ENCODE data around the gene PDLIM7.

DNA sequence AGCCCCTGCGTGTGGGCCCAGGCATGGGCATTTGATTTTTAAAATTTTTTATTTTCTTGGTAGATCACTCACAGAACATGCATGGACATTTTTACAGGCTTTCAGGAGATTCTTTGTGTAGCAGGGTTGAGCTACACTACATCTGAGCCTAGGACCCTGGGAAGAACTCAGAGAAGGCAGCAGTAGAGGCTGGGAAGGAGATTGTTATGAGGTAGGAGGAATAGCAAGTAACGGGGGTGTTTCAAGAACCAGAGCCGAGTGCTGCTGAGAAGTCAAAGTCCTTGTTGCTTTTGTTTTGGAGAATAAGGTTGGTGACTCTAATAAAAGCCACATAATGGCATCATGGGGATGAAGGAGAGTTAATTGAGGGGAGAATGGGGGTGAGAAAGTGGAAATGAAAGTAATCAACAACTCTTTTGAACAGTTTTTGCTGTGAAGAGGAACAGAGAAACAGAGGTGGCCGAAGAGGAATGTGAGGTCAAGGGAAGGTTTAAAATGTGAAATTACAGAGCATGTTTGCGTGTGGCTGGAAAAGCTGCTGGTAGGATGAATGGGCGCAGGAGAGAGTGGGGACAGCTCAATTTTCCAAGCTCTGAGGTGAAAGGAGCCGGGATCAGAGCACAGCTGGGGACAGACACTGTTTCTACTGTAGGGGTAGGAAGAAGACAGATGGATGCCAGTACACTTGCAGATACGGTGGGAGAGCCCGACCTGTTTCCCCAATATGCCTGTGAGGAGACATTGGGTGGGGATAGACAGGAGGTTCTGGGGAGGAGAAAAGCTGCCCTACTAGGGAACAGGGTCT, 4.7 kb upstream of the PDLIM7 start:
- TF ChIP-seq SIN3A (IDR thresholded peaks at IDR 0.05; ENCODE audit: borderline replicate concordance, insufficient read depth, low read length), result no peak
- TF ChIP-seq TAF1 (IDR thresholded peaks at IDR 0.05; ENCODE audit: borderline replicate concordance, insufficient read depth, low read length), result no peak
- no peak for TF ChIP-seq FOXP2 (optimal IDR thresholded peaks at IDR 0.05; ENCODE audit: borderline replicate concordance, extremely low read depth, extremely low read length, insufficient read depth)
- TF ChIP-seq REST (IDR thresholded peaks at IDR 0.05; ENCODE audit: insufficient read depth in 1 of 2, low read depth in 2 of 2, low read length in 2 of 2), result no peak

Measured in PFSK-1 (cell line).